NCI-H2196 treated with DMSO at 0.1 percent for 48 hours (cell line): Measurements from ENCODE around the gene BRD2.

ENCODE experiments used
- DNase-seq: peaks from one replicate; lab custom pipeline; 2025; ENCODE audit not compliant: unreplicated experiment; lab: John Stamatoyannopoulos, UW

Gene BRD2

DNA sequence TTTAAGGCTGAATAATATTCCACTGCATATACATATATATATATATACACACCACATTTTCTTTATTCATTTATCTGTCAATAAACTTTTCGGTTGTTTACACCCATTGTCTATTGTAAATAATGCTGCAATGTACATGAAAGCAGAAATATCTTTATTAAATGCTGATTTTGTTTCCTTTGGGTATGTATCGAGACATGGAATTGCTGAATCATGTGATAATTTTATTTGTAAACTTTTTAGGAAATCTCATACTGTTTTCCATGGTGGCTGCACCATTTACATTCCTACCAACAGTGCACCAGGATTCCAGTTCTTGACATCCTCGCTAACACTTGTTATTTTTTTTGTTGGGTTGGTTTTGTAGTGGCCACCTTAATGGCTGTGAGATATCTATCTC, 55.1 kb downstream of the BRD2 start:
- DNase-seq, result no peak

DNA sequence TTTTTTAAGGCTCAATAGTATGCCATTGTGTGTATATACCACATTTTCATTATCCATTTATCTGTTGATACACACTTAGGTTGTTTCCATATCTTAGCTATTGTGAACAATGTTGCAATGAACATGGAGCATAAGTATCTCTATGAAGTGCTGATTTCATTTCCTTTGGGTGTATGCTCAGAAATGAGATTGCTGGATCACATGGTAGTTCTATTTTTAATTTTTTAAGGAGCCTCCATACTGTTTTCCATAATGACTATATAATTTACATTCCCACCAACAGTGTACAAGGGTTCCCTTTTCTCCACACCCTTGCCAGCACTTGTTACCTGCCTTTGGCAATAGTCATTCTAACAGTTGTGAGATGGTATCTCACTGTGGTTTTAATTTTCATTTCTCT, 56.1 kb downstream of the BRD2 start:
- no peak for DNase-seq

DNA sequence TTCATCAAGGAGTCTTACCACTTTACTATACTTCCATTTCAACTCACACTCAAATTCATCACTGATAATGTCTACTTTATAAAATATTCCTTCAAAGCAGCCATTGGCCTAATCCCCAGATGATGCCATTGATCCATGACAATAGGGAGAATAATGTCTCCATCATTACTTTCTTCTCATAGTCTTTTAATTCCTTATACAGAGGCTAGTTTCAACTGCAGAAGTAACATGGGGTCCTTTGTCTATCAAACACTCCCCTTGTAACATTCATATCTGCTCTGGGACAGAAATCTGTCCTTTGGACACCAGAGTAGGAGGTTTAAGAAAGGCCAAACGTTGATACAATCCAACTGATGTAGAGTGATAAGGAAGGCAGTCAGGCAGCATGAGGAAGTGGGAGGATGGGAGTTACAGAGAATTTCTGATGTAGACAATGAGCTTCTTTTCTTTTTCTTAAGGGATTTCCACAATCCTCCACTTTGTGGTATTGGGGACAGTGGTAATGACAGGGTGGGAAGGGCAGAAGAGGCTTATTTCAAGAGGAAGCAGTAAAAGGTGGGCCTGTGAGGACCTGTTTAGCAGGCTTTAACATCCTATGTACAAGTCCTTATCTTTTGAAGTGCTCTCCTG, 59.9 kb downstream of the BRD2 start:
- no peak for DNase-seq

DNA sequence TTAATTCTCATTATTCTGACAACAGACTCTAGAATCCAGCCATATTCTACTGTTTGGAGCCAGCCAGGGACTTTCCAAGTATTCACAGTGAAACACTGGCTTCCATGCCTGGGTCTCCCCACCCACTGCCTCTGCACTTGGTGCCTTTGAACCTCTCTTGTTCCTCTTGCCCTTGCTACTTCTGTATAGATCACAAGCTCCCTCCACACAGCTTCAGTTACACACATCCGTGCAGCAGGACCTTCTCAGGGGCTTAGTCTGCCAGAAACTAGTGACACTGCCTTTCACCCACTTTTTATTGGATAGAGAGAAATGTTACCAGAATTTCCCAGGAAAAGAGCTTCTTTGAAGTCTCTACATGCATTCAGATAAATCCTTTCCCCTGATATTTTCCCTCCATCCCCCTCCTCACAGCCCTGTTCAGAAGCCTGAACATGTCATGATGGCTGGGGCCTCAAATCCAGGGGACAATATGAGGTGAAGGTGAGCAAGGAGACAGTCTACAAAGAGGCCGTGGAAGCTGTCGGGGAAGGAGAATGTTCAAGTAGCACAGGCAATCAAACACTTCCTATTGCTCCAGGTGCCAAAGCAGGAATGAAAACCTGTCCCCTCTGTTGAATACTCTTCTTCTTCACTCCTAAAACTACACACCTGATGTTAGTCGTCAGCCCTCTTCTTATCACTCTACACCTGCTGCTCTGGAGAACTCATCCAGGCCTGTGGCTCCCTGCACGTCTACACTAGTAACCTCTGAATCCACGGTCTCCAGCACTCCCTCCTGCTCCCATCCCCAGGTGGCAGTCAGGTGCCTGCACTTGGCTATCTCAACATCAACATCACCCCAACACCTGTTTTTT, 61.2 kb downstream of the BRD2 start:
- DNase-seq, result no peak

DNA sequence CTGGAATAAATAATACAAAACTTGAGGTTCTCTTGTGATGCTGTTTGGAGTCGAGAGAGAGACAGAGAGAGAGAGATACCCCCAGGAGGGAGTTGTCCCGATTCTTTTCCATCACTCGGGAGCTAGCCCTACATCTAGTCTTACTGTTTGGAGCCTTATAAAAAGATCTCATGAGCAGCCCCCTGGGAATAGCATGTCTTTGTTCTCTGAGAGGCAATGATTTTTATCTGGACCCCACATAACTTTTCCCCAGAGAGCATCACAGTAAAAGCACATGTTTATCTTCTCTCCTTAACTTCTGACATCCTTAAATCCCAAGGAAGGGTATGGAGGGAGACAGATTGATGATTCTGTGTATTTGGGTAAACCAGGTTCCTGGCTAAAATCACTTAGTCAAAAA, 61.9 kb downstream of the BRD2 start:
- DNase-seq, result no peak
